GM21381 (cell line): ENCODE data around the gene LZTFL1.
A peak's percentile ranks its signal among the peaks of the same experiment; 100 is the strongest.

ENCODE experiments used
- ATAC-seq: cut with Tn5 transposase; IDR thresholded peaks from one replicate; pipeline ENCODE4 v1.9.1; 2021; ENCODE audit warnings: mild to moderate bottlenecking, moderate library complexity; ENCODE audit not compliant: unreplicated experiment

Gene LZTFL1

GRCh38 chr3:45841757-45842491, at the start of gene LZTFL1:
Gene LZTFL1 (minus strand): TSS chr3:45842119. CDS start chr3:45841991, 128 bp downstream.
- peak; percentile 94 for ATAC-seq

GRCh38 chr3:45890405-45890804, 48.5 kb upstream of the LZTFL1 start:
- no peak for ATAC-seq

GRCh38 chr3:45889337-45889736, 47.4 kb upstream of the LZTFL1 start:
- no peak for ATAC-seq

- ATAC-seq, result no peak
Measured at GRCh38 chr3:45887759-45888511, 46.0 kb upstream of the LZTFL1 start.

GRCh38 chr3:45887285-45887684, 45.4 kb upstream of the LZTFL1 start:
- no peak for ATAC-seq

- no peak for ATAC-seq
Measured at GRCh38 chr3:45885979-45886705, 44.2 kb upstream of the LZTFL1 start, which contains the start of gene CCR9. Gene CCR9 (plus strand): TSS chr3:45886543. CDS start chr3:45894934, 8,391 bp downstream.

GRCh38 chr3:45884368-45885201, 42.7 kb upstream of the LZTFL1 start:
- no peak for ATAC-seq

GRCh38 chr3:45881078-45882022, 39.4 kb upstream of the LZTFL1 start:
- ATAC-seq, result no peak

- no peak for ATAC-seq
Measured at GRCh38 chr3:45880725-45881077, 38.8 kb upstream of the LZTFL1 start.

GRCh38 chr3:45878124-45878523, 36.2 kb upstream of the LZTFL1 start:
- no peak for ATAC-seq

- no peak for ATAC-seq
Measured at GRCh38 chr3:45874677-45875346, 32.9 kb upstream of the LZTFL1 start.

- no peak for ATAC-seq
Measured at GRCh38 chr3:45873638-45874037, 31.7 kb upstream of the LZTFL1 start.

GRCh38 chr3:45873036-45873435, 31.1 kb upstream of the LZTFL1 start:
- ATAC-seq, result no peak

GRCh38 chr3:45872569-45872968, 30.6 kb upstream of the LZTFL1 start:
- no peak for ATAC-seq

GRCh38 chr3:45871780-45872179, 29.9 kb upstream of the LZTFL1 start:
- ATAC-seq, result no peak

- no peak for ATAC-seq
Measured at GRCh38 chr3:45870099-45870498, 28.2 kb upstream of the LZTFL1 start.

GRCh38 chr3:45869638-45870037, 27.7 kb upstream of the LZTFL1 start:
- ATAC-seq, result no peak

GRCh38 chr3:45868650-45869049, 26.7 kb upstream of the LZTFL1 start:
- no peak for ATAC-seq

GRCh38 chr3:45868213-45868612, 26.3 kb upstream of the LZTFL1 start:
- ATAC-seq, result no peak
